ENCODE measurements around the gene HOXC5. TPM values are rescaled to one million over a fixed set of nuclear protein-coding genes. Genes with fewer than 3 reads are reported as not detected.

HOXC5 gene
- total RNA-seq, 6 experiments from 2014 or later, result not detected

DNA sequence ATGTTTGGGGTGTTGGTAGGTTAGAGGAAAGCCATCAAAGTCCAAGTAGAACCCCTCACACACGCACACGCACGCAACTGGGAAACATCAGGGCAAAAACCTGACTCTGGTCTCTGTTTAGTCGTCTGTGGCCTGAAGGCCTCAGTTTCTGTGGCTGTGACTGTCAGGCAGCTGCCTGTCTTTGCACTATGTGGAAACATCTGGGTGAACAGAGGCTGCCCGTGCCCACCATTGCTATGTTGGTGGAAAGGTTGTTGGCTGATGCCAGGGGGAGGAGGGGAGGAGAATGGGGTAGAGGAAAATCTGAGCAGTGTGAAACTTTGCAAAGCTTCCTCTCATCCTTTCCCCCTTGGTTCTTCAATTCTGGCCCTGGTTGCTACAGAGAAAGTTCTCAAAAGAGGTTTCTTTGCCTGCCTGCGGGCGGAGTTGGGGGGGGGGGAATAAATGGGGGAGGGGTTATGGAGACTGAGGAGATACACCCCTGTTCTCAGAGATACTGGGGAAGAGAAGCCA lies 40.4 kb upstream of the HOXC5 start:
- TF ChIP-seq, protein P1, sequence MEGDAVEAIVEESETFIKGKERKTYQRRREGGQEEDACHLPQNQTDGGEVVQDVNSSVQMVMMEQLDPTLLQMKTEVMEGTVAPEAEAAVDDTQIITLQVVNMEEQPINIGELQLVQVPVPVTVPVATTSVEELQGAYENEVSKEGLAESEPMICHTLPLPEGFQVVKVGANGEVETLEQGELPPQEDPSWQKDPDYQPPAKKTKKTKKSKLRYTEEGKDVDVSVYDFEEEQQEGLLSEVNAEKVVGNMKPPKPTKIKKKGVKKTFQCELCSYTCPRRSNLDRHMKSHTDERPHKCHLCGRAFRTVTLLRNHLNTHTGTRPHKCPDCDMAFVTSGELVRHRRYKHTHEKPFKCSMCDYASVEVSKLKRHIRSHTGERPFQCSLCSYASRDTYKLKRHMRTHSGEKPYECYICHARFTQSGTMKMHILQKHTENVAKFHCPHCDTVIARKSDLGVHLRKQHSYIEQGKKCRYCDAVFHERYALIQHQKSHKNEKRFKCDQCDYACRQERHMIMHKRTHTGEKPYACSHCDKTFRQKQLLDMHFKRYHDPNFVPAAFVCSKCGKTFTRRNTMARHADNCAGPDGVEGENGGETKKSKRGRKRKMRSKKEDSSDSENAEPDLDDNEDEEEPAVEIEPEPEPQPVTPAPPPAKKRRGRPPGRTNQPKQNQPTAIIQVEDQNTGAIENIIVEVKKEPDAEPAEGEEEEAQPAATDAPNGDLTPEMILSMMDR (IDR thresholded peaks at IDR 0.05), result no peak
- TF ChIP-seq POLR2A (IDR thresholded peaks at IDR 0.05), result no peak
- intact Hi-C loops (cut with DNase I), result no loop called here
- no peaks in the 10 kb centered on the region for H3K9me3 ChIP-seq
- DNase-seq (no peak), ATAC-seq (no peak)
- no peak overlapping the region for H3K4me3 ChIP-seq
- H3K27me3 ChIP-seq, result peaks cover 3 to 68% of the 10 kb centered on the region in 2 donors
- WGBS (ENCODE audit: insufficient coverage, low coverage, low lambda C conversion rate, missing lambda C conversion rate), result 23% methylated on average over 7 of the region's 7 CpGs
- H3K4me1 ChIP-seq, result peaks cover 0 to 17% (median 2%) of the 10 kb centered on the region in 4 donors
- H3K36me3 ChIP-seq, result no peaks in the 10 kb centered on the region
- H3K27ac ChIP-seq, result no peak overlapping the region

DNA sequence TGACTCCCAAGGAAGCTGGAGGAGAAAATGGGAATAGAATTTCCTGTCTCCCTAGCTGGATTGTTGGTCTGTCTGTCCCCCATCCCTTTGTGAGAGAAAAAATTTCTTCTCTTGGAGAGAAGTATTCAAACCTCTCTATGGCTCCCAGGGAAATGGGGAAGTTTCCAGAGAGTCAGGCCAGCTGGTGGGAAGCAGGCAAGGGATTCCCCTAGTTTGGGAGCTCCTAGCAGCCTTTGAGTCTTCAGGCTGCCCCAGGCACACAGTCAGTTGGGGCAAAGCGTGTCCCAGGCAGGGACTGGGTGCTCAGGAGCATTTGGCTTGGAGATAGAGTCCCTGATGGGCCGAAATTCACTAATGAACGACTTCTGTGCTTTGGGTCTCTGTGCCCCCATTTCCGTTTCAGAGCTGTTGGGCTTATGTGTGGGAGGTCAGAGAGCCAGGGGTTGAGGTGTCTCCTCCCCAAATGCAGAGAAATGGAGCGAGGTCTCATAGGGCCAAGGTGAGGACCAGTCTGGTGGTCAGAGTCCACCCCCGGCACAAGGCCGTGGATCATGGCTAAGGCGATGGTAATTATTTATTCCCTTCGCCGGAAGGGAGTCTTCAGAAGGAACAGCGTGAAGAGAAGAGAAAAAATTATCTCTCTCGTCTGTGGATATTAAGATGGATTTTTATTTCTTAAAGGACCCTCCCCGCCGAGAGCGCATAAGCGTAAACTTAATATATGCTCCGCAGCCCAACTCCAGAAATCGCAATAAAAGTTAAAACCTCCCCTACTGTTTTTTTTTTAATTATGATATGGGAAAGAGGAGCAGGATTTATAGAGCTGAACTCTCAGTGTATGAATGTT lies 39.5 kb upstream of the HOXC5 start:
- WGBS (ENCODE audit: insufficient coverage, low coverage, low lambda C conversion rate, missing lambda C conversion rate), result 28% methylated on average over 17 of the region's 18 CpGs
- no peaks in the 10 kb centered on the region for H3K36me3 ChIP-seq
- no peak for TF ChIP-seq POLR2A (IDR thresholded peaks at IDR 0.05)
- TF ChIP-seq, protein P1 (IDR thresholded peaks at IDR 0.05), result no peak
- no peak overlapping the region for H3K4me3 ChIP-seq
- H3K27me3 ChIP-seq, result peaks cover 3 to 63% of the 10 kb centered on the region in 2 donors
- H3K27ac ChIP-seq, result no peak overlapping the region
- no peaks in the 10 kb centered on the region for H3K9me3 ChIP-seq
- DNase-seq, result no peak
- H3K4me1 ChIP-seq, result peaks cover 0 to 17% (median 2%) of the 10 kb centered on the region in 4 donors
- ATAC-seq, result no peak
- intact Hi-C loops (cut with DNase I), result no loop called here

GRCh38 chr12:53994009-53994263 lies 38.9 kb upstream of the HOXC5 start:
- Histone ChIP-seq H3K27me3 (peaks cover 3 to 60% of the 10 kb centered on the region in 2 donors), H3K4me1 (peaks cover 0 to 17% (median 2%) of the 10 kb centered on the region in 4 donors), H3K4me3 (no peak overlapping the region), H3K27ac (no peak overlapping the region), H3K9me3 (no peaks in the 10 kb centered on the region), H3K36me3 (no peaks in the 10 kb centered on the region)
- DNase-seq, result no peak
- 12% methylated on average over 9 of the region's 19 CpGs for WGBS (ENCODE audit: insufficient coverage, low coverage, low lambda C conversion rate, missing lambda C conversion rate)
- intact Hi-C loops (cut with DNase I), result no loop called here
- ATAC-seq, result no peak
- TF ChIP-seq POLR2A (IDR thresholded peaks at IDR 0.05), result no peak

DNA sequence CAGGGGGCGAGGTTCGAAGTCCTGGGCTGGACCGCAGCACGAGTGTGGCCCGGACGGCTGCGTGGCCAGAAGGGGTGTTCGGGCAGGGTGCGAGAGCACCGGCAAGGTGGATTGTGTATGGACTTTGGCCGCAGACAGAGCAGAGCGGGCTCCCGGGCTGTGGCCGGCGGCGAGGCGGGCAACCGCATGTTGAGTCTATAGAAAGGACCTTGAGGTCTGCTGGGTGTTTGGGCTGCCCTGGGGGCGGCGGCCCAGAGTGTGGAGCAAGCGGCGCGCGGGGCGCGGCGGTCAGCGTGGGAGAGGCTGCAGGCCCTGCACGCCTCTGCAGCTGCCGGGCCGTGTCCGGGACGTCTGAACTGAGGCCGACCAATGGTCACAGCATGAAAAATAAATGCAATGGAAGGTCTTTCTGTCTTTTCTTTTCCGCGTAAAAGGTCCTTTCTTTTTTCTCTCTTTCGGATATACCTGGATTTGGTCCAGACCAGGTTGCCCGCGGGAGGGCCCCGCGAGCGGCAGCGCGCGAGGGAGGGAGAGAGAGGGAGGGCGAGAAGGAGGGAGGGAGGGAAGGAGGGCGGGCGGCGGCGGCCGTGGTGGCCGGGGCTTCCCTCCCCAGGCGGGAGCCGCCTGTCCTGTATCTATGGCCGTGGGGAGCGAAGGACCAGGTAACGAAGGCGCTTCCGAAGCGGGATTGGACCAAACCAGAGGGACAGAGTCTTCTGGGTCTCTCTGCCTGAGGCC lies 38.4 kb upstream of the HOXC5 start:
- peak in 2 of 4 donors; percentile 16 to 18 for ATAC-seq
- no peak for DNase-seq
- Histone ChIP-seq H3K9me3 (no peaks in the 10 kb centered on the region), H3K4me1 (peaks cover 0 to 17% (median 2%) of the 10 kb centered on the region in 4 donors), H3K27me3 (peaks cover 3 to 55% of the 10 kb centered on the region in 2 donors), H3K27ac (no peak overlapping the region), H3K4me3 (no peak overlapping the region), H3K36me3 (no peaks in the 10 kb centered on the region)
- intact Hi-C loops (cut with DNase I), result no loop called here
- WGBS (ENCODE audit: insufficient coverage, low coverage, low lambda C conversion rate, missing lambda C conversion rate), result 7% methylated on average over 27 of the region's 60 CpGs
- TF ChIP-seq, protein P1 (IDR thresholded peaks at IDR 0.05), result no peak
- TF ChIP-seq POLR2A (IDR thresholded peaks at IDR 0.05), result no peak

DNA sequence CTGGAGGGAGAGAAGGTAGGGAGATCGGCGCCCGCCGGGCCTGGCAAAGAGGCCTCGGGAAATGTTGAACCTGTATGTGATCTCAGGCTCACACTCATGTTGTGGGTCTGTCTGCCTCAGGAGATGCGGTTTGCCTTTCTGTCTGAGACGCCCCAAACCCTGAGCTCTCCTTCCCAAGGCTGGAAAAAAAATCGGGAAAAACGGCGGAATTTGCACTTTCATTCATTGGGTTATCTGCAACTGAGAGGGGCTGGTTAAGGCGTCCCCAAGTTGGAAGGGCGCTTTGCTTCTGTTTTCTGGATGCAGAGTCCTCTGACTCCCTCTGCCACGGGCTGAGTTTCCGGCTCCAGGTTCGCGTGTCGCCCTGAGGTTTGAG lies 37.9 kb upstream of the HOXC5 start:
- Histone ChIP-seq H3K36me3 (no peaks in the 10 kb centered on the region), H3K4me1 (peaks cover 0 to 22% (median 2%) of the 10 kb centered on the region in 4 donors), H3K27ac (no peak overlapping the region), H3K9me3 (no peaks in the 10 kb centered on the region), H3K4me3 (peak overlapping the region in 2 of 3 donors; percentile 46 to 48), H3K27me3 (peaks cover 3 to 56% of the 10 kb centered on the region in 2 donors)
- WGBS (ENCODE audit: insufficient coverage, low coverage, low lambda C conversion rate, missing lambda C conversion rate), result 6% methylated on average over 15 of the region's 17 CpGs
- ATAC-seq (peak in 3 of 4 donors; percentile 8 to 26 (median 13)), DNase-seq (no peak)
- intact Hi-C loops (cut with DNase I), result no loop called here
- TF ChIP-seq POLR2A (IDR thresholded peaks at IDR 0.05), result no peak
- TF ChIP-seq, protein P1 (IDR thresholded peaks at IDR 0.05), result no peak
